HUES48 (cell line): ENCODE measurements around the gene JPH4.
A peak's percentile ranks its signal among the peaks of the same experiment; 100 is the strongest.

ENCODE experiments used
- H3K27ac ChIP-seq: one replicate; pipeline ENCODE4 v1.7.0; 2013; ENCODE audit warnings: low read depth, low read length, inconsistent platforms
- H3K27me3 ChIP-seq: 2 replicates; pipeline ENCODE4 v1.6.1; 2013; ENCODE audit warnings: mild to moderate bottlenecking, low read length; ENCODE audit not compliant: control insufficient read depth, insufficient read depth
- H3K36me3 ChIP-seq: 2 replicates; pipeline ENCODE4 v1.6.1; 2013; ENCODE audit warnings: low read length; ENCODE audit not compliant: control insufficient read depth, insufficient read depth
- H3K4me1 ChIP-seq: 2 replicates; pipeline ENCODE4 v1.6.1; 2013; ENCODE audit warnings: mild to moderate bottlenecking, low read length; ENCODE audit not compliant: control insufficient read depth, insufficient read depth
- H3K4me3 ChIP-seq: 2 replicates; pipeline ENCODE4 v1.5.1; 2013; ENCODE audit warnings: mild to moderate bottlenecking, low read depth, low read length
- H3K9ac ChIP-seq: 2 replicates; pipeline ENCODE4 v1.6.1; 2013; ENCODE audit warnings: mild to moderate bottlenecking, low read depth, low read length, moderate library complexity
- H3K9me3 ChIP-seq: 2 replicates; pipeline ENCODE4 v1.6.1; 2013; ENCODE audit warnings: low read length; ENCODE audit not compliant: control insufficient read depth, insufficient read depth

JPH4 gene

GRCh38 chr14:23551266-23552028 is 27.1 kb downstream of the JPH4 start, which contains the start of gene ZFHX2:
ZFHX2 (minus strand) TSS chr14:23551765; CDS start chr14:23535325, 16,440 bp downstream.
- peak within 1 kb of the TSS; percentile 96 for H3K4me3 ChIP-seq
- peak within 1 kb of the TSS; percentile 83 for H3K9ac ChIP-seq
- H3K27me3 ChIP-seq: no peaks in the 10 kb centered on the region
- no peaks in the 10 kb centered on the region for H3K9me3 ChIP-seq
- no peaks in the 10 kb centered on the region for H3K36me3 ChIP-seq
- peak within 1 kb of the TSS; percentile 87 for H3K27ac ChIP-seq
- H3K4me1 ChIP-seq: peaks cover 45% of the 10 kb centered on the region

GRCh38 chr14:23550812-23551265 is 27.8 kb downstream of the JPH4 start:
- Histone ChIP-seq H3K4me1 (peaks cover 52% of the 10 kb centered on the region), H3K36me3 (peaks cover 4% of the 10 kb centered on the region; the same call in 1 of the 2 replicates), H3K27me3 (no peaks in the 10 kb centered on the region), H3K4me3 (peak overlapping the region; percentile 96), H3K27ac (peak overlapping the region; percentile 87), H3K9ac (peak overlapping the region; percentile 83), H3K9me3 (no peaks in the 10 kb centered on the region)

- Histone ChIP-seq H3K4me1 (peaks cover 56% of the 10 kb centered on the region), H3K27me3 (no peaks in the 10 kb centered on the region), H3K9ac (peak overlapping the region; percentile 83; the same call in 1 of the 2 replicates), H3K27ac (peak overlapping the region; percentile 87), H3K36me3 (peaks cover 4% of the 10 kb centered on the region; the same call in 1 of the 2 replicates), H3K9me3 (no peaks in the 10 kb centered on the region), H3K4me3 (peak overlapping the region; percentile 96)
Observed at GRCh38 chr14:23550131-23550811, 28.3 kb downstream of the JPH4 start.

- peak overlapping the region; percentile 28 for H3K9ac ChIP-seq
Observed at GRCh38 chr14:23548351-23549318, 30.0 kb downstream of the JPH4 start.

GRCh38 chr14:23547924-23548323 is 30.7 kb downstream of the JPH4 start:
- Histone ChIP-seq H3K9me3 (no peaks in the 10 kb centered on the region), H3K27ac (peak overlapping the region; percentile 92), H3K4me3 (peak overlapping the region; percentile 96; the same call in 1 of the 2 replicates), H3K27me3 (no peaks in the 10 kb centered on the region), H3K4me1 (peaks cover 66% of the 10 kb centered on the region), H3K9ac (peak overlapping the region; percentile 28; the same call in 1 of the 2 replicates), H3K36me3 (peaks cover 12% of the 10 kb centered on the region)

More at GRCh38 chr14:23548351-23549318, 30.0 kb downstream of the JPH4 start:
- Histone ChIP-seq H3K27me3 (no peaks in the 10 kb centered on the region), H3K4me1 (peaks cover 66% of the 10 kb centered on the region), H3K36me3 (peaks cover 5% of the 10 kb centered on the region; the same call in 1 of the 2 replicates), H3K27ac (peak overlapping the region; percentile 92), H3K4me3 (peak overlapping the region; percentile 96), H3K9me3 (no peaks in the 10 kb centered on the region)

GRCh38 chr14:23546450-23547035 is 32.0 kb downstream of the JPH4 start:
- no peak overlapping the region for H3K27ac ChIP-seq
- no peak overlapping the region for H3K9ac ChIP-seq
- no peak overlapping the region for H3K4me3 ChIP-seq
- no peaks in the 10 kb centered on the region for H3K27me3 ChIP-seq
- peaks cover 71% of the 10 kb centered on the region for H3K4me1 ChIP-seq
- H3K36me3 ChIP-seq: peaks cover 21% of the 10 kb centered on the region
- no peaks in the 10 kb centered on the region for H3K9me3 ChIP-seq

- Histone ChIP-seq H3K27ac (peak overlapping the region; percentile 73), H3K9ac (no peak overlapping the region), H3K4me3 (peak overlapping the region; percentile 28; the same call in 1 of the 2 replicates), H3K9me3 (no peaks in the 10 kb centered on the region), H3K4me1 (peaks cover 71% of the 10 kb centered on the region), H3K36me3 (peaks cover 21% of the 10 kb centered on the region), H3K27me3 (no peaks in the 10 kb centered on the region)
Observed at GRCh38 chr14:23545740-23546365, 32.7 kb downstream of the JPH4 start.

- Histone ChIP-seq H3K27ac (peak overlapping the region; percentile 73), H3K27me3 (no peaks in the 10 kb centered on the region), H3K9me3 (no peaks in the 10 kb centered on the region), H3K36me3 (peaks cover 21% of the 10 kb centered on the region), H3K4me1 (peaks cover 70% of the 10 kb centered on the region), H3K9ac (peak overlapping the region; percentile 58; the same call in 1 of the 2 replicates), H3K4me3 (peak overlapping the region; percentile 28; the same call in 1 of the 2 replicates)
Observed at GRCh38 chr14:23544511-23545447, 33.8 kb downstream of the JPH4 start.

GRCh38 chr14:23543403-23543802 is 35.2 kb downstream of the JPH4 start:
- H3K4me1 ChIP-seq: peaks cover 67% of the 10 kb centered on the region
- H3K9ac ChIP-seq: no peak overlapping the region
- no peaks in the 10 kb centered on the region for H3K9me3 ChIP-seq
- peaks cover 21% of the 10 kb centered on the region for H3K36me3 ChIP-seq
- no peak overlapping the region for H3K27ac ChIP-seq
- no peaks in the 10 kb centered on the region for H3K27me3 ChIP-seq
- no peak overlapping the region for H3K4me3 ChIP-seq
